OCI-LY3 (cell line): Measurements from ENCODE around the gene ANKRD13A.
"Not testable (repeated sequence)": the region's sequence is repeated elsewhere in the genome, so short reads cannot be mapped to it uniquely, and the experiment has no call there.

Experiments
- EZH2phosphoT487 ChIP-seq: fragments of 200-600 bp; shearing (Covaris generic); IDR thresholded peaks from 2 replicates; pipeline ENCODE4 v1.6.1; 2018; ENCODE audit warnings: antibody characterized with exemption, mixed run types, low read depth
- TF ChIP-seq, protein P1 (sequence below): fragments of 200-600, 300-600 bp; sonication (generic); IDR thresholded peaks from 2 replicates; pipeline ENCODE4 v1.5.1; 2014; ENCODE audit warnings: antibody characterized with exemption, low read length, low read depth

GRCh38 chr12:110056643-110057042 lies 57.4 kb downstream of the ANKRD13A start:
- TF ChIP-seq, protein P1, sequence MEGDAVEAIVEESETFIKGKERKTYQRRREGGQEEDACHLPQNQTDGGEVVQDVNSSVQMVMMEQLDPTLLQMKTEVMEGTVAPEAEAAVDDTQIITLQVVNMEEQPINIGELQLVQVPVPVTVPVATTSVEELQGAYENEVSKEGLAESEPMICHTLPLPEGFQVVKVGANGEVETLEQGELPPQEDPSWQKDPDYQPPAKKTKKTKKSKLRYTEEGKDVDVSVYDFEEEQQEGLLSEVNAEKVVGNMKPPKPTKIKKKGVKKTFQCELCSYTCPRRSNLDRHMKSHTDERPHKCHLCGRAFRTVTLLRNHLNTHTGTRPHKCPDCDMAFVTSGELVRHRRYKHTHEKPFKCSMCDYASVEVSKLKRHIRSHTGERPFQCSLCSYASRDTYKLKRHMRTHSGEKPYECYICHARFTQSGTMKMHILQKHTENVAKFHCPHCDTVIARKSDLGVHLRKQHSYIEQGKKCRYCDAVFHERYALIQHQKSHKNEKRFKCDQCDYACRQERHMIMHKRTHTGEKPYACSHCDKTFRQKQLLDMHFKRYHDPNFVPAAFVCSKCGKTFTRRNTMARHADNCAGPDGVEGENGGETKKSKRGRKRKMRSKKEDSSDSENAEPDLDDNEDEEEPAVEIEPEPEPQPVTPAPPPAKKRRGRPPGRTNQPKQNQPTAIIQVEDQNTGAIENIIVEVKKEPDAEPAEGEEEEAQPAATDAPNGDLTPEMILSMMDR, result not testable (repeated sequence)
- TF ChIP-seq EZH2phosphoT487, result not testable (repeated sequence)
